DOHH2 (cell line): Measurements from ENCODE around the gene DEFB108B.
"Not testable (repeated sequence)": the region's sequence is repeated elsewhere in the genome, so short reads cannot be mapped to it uniquely, and the experiment has no call there.

Experiments used
- H3F3A ChIP-seq: fragments of 200-600 bp; sonication (generic), shearing (Covaris generic); 2 replicates; pipeline ENCODE4 v1.6.0; 2016; ENCODE audit warnings: antibody characterized with exemption, mild to moderate bottlenecking; ENCODE audit not compliant: control insufficient read depth, insufficient read depth
- H3K27ac ChIP-seq: fragments of 200-600 bp; sonication (generic); 2 replicates; pipeline ENCODE4 v1.5.1; 2014; ENCODE audit warnings: low read depth, mild to moderate bottlenecking, low read length, moderate library complexity
- H3K27me3 ChIP-seq: fragments of 200-600 bp; sonication (generic); 2 replicates; pipeline ENCODE4 v1.6.1; 2014; ENCODE audit warnings: mild to moderate bottlenecking, low read length, mixed read lengths; ENCODE audit not compliant: control insufficient read depth
- H3K36me3 ChIP-seq: fragments of 200-600 bp; sonication (generic); 2 replicates; pipeline ENCODE4 v1.6.1; 2014; ENCODE audit warnings: mild to moderate bottlenecking, low read length, moderate library complexity, mixed read lengths; ENCODE audit not compliant: control insufficient read depth
- H3K4me1 ChIP-seq: fragments of 200-600 bp; sonication (generic); 2 replicates; pipeline ENCODE4 v1.6.1; 2014; ENCODE audit warnings: mild to moderate bottlenecking, low read length, mixed read lengths; ENCODE audit not compliant: control insufficient read depth
- H3K4me2 ChIP-seq: fragments of 200-600 bp; sonication (generic); 2 replicates; pipeline ENCODE4 v1.6.0; 2014; ENCODE audit warnings: mild to moderate bottlenecking, low read length, moderate library complexity
- H3K4me3 ChIP-seq: fragments of 200-600 bp; sonication (generic); 2 replicates; pipeline ENCODE4 v1.5.1; 2014; ENCODE audit warnings: mild to moderate bottlenecking, low read length, mixed read lengths
- H3K79me2 ChIP-seq: fragments of 200-600 bp; sonication (generic); 2 replicates; pipeline ENCODE4 v1.6.1; 2014; ENCODE audit warnings: mild to moderate bottlenecking, low read length, mixed read lengths; ENCODE audit not compliant: control insufficient read depth
- H3K9me2 ChIP-seq: fragments of 200-600 bp; sonication (generic); replicated peaks from 2 replicates; pipeline ENCODE4 v1.6.1; 2014; ENCODE audit warnings: mild to moderate bottlenecking, low read length, mixed read lengths; ENCODE audit not compliant: control insufficient read depth
- H3K9me3 ChIP-seq: fragments of 200-600 bp; sonication (generic); 2 replicates; pipeline ENCODE4 v1.6.1; 2014; ENCODE audit warnings: antibody characterized with exemption, low read length, mixed read lengths; ENCODE audit not compliant: control insufficient read depth, insufficient read depth
- H4K20me1 ChIP-seq: fragments of 200-600 bp; sonication (generic); 2 replicates; pipeline ENCODE4 v1.6.0; 2014; ENCODE audit warnings: low read depth, mild to moderate bottlenecking, antibody characterized with exemption, low read length, moderate library complexity; ENCODE audit not compliant: control insufficient read depth, insufficient read depth
- EZH2phosphoT487 ChIP-seq: fragments of 200-600 bp; sonication (generic); IDR thresholded peaks from 2 replicates; pipeline ENCODE4 v1.6.1; 2017; ENCODE audit warnings: borderline replicate concordance, mild to moderate bottlenecking, antibody characterized with exemption, low read length, moderate library complexity, mixed read lengths
- TF ChIP-seq, protein P1 (sequence below): fragments of 200-600 bp; sonication (generic); IDR thresholded peaks from one replicate; pipeline ENCODE4 v1.5.1; 2014; ENCODE audit warnings: antibody characterized with exemption, mild to moderate bottlenecking, low read depth, low read length; ENCODE audit not compliant: poor library complexity, severe bottlenecking

The DEFB108B gene

GRCh38 chr11:71843858-71844257 is 10.9 kb downstream of the DEFB108B start:
- no peaks in the 10 kb centered on the region for H3K79me2 ChIP-seq
- no peaks in the 10 kb centered on the region for H3F3A ChIP-seq
- no peaks in the 10 kb centered on the region for H3K9me2 ChIP-seq
- no peaks in the 10 kb centered on the region for H3K4me1 ChIP-seq
- H3K9me3 ChIP-seq = no peaks in the 10 kb centered on the region
- H3K27ac ChIP-seq = no peak overlapping the region
- no peak for TF ChIP-seq EZH2phosphoT487
- TF ChIP-seq, protein P1, sequence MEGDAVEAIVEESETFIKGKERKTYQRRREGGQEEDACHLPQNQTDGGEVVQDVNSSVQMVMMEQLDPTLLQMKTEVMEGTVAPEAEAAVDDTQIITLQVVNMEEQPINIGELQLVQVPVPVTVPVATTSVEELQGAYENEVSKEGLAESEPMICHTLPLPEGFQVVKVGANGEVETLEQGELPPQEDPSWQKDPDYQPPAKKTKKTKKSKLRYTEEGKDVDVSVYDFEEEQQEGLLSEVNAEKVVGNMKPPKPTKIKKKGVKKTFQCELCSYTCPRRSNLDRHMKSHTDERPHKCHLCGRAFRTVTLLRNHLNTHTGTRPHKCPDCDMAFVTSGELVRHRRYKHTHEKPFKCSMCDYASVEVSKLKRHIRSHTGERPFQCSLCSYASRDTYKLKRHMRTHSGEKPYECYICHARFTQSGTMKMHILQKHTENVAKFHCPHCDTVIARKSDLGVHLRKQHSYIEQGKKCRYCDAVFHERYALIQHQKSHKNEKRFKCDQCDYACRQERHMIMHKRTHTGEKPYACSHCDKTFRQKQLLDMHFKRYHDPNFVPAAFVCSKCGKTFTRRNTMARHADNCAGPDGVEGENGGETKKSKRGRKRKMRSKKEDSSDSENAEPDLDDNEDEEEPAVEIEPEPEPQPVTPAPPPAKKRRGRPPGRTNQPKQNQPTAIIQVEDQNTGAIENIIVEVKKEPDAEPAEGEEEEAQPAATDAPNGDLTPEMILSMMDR = no peak
- H4K20me1 ChIP-seq = no peaks in the 10 kb centered on the region
- no peaks in the 10 kb centered on the region for H3K27me3 ChIP-seq
- H3K4me2 ChIP-seq = no peak overlapping the region
- no peaks in the 10 kb centered on the region for H3K36me3 ChIP-seq
- H3K4me3 ChIP-seq = no peak overlapping the region

DNA sequence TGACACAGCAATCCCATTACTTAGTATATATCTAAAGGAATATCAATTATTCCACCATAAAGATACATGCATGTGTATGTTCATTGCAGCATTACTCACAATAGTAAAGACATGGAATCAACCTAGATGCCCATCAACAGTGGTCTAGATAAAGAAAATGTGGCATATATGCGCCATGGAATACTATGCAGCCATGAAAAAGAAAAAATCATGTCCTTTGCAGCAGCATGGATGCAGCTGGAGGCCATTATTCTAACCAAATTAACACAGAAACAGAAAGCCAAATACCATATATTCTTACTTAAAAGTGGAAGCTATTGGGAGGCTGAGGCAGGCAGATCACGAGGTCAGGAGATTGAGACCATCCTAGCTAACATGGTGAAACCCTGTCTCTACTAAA is 20.9 kb downstream of the DEFB108B start:
- not testable (repeated sequence) for H3K9me3 ChIP-seq, H3K9me2 ChIP-seq, H3K27ac ChIP-seq, H3K79me2 ChIP-seq, H3F3A ChIP-seq, H3K4me2 ChIP-seq, H3K4me3 ChIP-seq, H4K20me1 ChIP-seq, H3K27me3 ChIP-seq, H3K36me3 ChIP-seq
- peaks cover 10% of the 10 kb centered on the region; the same call in 1 of the 2 replicates for H3K4me1 ChIP-seq

DNA sequence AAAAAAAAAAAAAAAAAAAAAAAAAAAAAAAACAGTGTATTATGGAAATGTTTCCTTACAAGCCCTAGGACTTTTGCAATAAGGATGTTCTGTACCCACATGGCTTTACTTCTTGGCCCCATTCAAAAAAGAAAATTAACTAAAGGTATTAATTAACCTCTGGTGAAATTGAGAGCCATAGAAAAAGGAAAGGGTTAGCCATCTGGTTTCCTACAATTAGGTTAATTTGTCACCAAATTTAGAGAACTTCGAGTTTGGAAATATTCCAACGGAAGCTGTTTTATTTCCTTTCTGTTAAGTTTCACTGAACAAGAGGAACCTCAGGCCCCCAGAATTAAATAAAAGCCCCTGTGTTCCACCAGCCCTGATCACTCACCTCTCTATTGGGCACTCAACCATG is 22.9 kb downstream of the DEFB108B start:
- not testable (repeated sequence) for H3K27me3 ChIP-seq, H3K27ac ChIP-seq, H3K79me2 ChIP-seq, H3K9me3 ChIP-seq, H3K4me3 ChIP-seq, H3K9me2 ChIP-seq, H4K20me1 ChIP-seq, H3F3A ChIP-seq, H3K36me3 ChIP-seq
- H3K4me1 ChIP-seq = peaks cover 10% of the 10 kb centered on the region; the same call in 1 of the 2 replicates
- peak overlapping the region; percentile 14; the same call in 1 of the 2 replicates for H3K4me2 ChIP-seq

- not testable (repeated sequence) for H3K9me3 ChIP-seq, H3K4me3 ChIP-seq, H3K36me3 ChIP-seq, H3F3A ChIP-seq, H3K27me3 ChIP-seq, H3K79me2 ChIP-seq, H4K20me1 ChIP-seq, H3K27ac ChIP-seq, H3K9me2 ChIP-seq, H3K4me2 ChIP-seq
- peaks cover 23% of the 10 kb centered on the region for H3K4me1 ChIP-seq
These were observed 27.8 kb downstream of the DEFB108B start for GRCh38 chr11:71860835-71861234.

DNA sequence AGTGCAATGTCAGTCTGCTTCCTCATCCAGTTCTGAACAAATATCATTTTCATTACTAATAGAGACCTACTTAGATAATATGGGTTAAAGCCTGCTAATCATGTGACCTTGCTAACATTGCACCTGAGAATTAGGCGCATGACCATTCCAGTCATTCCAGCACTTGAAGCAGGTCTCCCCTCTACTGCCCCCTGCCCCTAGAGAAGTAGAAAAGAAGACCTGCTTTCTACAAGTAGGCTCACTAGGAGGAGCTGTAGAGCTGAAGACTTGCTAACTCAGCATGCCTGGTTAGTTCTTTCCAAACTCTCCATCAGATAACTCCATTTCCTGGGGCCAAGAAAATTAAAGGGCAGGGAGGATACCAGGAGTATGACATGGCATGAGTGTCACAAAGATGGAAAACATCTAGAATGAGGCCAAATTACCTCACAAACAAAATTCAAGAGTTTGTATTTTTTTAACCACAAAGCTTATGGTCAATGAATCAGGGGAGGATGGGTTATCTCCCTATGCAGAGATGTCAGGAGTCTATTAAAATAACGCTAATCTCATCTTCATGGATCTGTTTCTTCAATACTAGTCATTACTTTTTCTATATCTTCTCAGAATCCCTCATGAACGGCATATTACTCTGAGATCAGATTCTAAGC is 31.1 kb downstream of the DEFB108B start:
- H4K20me1 ChIP-seq, H3K27me3 ChIP-seq, H3F3A ChIP-seq, H3K36me3 ChIP-seq, H3K9me2 ChIP-seq, H3K9me3 ChIP-seq, H3K79me2 ChIP-seq, H3K4me3 ChIP-seq: not testable (repeated sequence)
- peaks cover 17% of the 10 kb centered on the region for H3K4me1 ChIP-seq
- TF ChIP-seq, protein P1 = peak; percentile 66
- H3K27ac ChIP-seq = peak overlapping the region; percentile 24; the same call in 1 of the 2 replicates
- peak overlapping the region; percentile 16; the same call in 1 of the 2 replicates for H3K4me2 ChIP-seq

GRCh38 chr11:71867209-71867608 is 34.2 kb downstream of the DEFB108B start:
- H3K9me2 ChIP-seq, H3K4me3 ChIP-seq, H4K20me1 ChIP-seq, H3F3A ChIP-seq, H3K27me3 ChIP-seq, H3K27ac ChIP-seq, H3K79me2 ChIP-seq, H3K9me3 ChIP-seq, H3K36me3 ChIP-seq, H3K4me2 ChIP-seq: not testable (repeated sequence)
- peaks cover 37% of the 10 kb centered on the region for H3K4me1 ChIP-seq
